LNCAP (cell line): ENCODE data around the gene ABHD4.

Source experiments
- CTCF ChIP-seq: fragments of 450-650 bp; IDR thresholded peaks from 2 replicates; pipeline ENCODE4 v1.5.1; 2017; ENCODE audit warnings: mild to moderate bottlenecking

The ABHD4 gene

GRCh38 chr14:22627506-22628263 is 29.6 kb downstream of the ABHD4 start:
- no peak for TF ChIP-seq CTCF

GRCh38 chr14:22629361-22629760 is 31.3 kb downstream of the ABHD4 start:
- TF ChIP-seq CTCF: no peak

GRCh38 chr14:22630066-22630465 is 32.0 kb downstream of the ABHD4 start:
- no peak for TF ChIP-seq CTCF

GRCh38 chr14:22630486-22630885 is 32.4 kb downstream of the ABHD4 start:
- no peak for TF ChIP-seq CTCF

- TF ChIP-seq CTCF: no peak
These were observed 36.3 kb downstream of the ABHD4 start for GRCh38 chr14:22634233-22634900.

GRCh38 chr14:22640192-22640591 is 42.1 kb downstream of the ABHD4 start:
- TF ChIP-seq CTCF: no peak

- TF ChIP-seq CTCF: no peak
These were observed 43.7 kb downstream of the ABHD4 start for GRCh38 chr14:22641846-22642245.
